Germinal center (tissue), 1 donor: ENCODE data around the gene NME1.
"Not testable (repeated sequence)": the region's sequence is repeated elsewhere in the genome, so short reads cannot be mapped to it uniquely, and the experiment has no call there.

ENCODE experiments used
- DNase-seq: peaks from one replicate; pipeline ENCODE4 v3.0.0; 2012; ENCODE audit warnings: mixed read lengths, low spot score

The NME1 gene

GRCh38 chr17:51153210-51154072 is at the start of gene NME1:
Gene NME1, plus strand, starts transcription at chr17:51153559. Its CDS starts 2,096 bp downstream, at chr17:51155655.
- peak; percentile 94 for DNase-seq

DNA sequence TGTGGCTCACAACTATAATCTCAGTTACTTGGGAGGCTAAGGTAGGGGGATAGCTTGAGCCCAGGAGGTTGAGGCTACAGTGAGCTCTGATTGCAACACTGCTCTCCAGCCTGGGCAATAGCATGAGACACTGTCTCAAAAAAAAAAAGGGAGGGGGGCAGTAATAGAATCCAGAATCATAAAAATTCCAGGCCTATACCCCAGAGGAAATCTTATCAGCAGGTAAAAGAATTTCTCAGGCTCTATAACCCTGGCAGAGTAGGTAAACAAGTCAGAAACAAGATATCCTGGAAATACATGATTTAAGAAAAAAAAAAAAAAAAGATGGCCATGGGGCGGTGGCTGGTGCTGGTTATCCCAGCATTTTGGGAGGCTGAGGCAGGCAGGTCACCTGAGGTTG is 45.6 kb upstream of the NME1 start:
- no peak for DNase-seq

DNA sequence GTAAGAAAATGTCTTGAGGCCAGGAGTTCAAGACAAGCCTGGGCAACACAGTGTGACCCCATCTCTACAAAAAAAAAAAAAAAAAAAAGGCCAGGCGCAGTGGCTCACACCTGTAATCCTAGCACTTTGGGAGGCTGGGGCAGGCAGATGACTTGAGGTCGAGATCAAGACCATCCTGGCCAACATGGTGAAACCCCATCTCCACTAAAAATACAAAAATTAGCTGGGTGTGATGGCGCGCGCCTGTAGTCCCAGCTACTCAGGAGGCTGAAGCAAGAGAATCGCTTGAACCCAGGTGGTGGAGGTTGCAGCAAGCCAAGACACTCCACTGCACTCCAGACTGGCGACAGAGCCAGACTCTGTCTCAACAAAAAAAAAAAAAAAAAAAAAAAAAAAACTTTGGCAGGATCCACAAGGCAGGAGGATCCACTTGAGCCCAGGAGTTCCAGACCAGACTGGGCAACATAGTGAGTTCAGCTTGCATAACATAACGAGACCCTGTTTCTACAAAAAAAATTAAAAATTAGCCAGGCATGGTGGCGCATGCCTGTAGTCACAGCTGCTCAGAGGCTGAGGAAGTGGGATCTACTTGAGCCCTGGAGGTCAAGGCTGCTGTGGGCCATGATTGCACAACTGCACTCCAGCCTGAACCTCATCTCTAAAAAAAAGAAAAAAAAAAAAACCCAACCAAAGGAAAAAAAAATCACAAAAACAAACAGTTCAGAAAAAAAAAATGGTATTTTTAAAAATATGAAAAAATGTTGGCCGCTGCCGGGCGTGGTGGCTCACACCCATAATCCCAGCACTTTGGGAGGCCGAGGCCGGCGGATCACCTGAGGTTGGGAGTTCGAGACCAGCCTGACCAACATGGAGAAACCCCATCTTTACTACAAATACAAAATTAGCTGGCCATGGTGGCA is 40.8 kb upstream of the NME1 start:
- DNase-seq, result not testable (repeated sequence)

DNA sequence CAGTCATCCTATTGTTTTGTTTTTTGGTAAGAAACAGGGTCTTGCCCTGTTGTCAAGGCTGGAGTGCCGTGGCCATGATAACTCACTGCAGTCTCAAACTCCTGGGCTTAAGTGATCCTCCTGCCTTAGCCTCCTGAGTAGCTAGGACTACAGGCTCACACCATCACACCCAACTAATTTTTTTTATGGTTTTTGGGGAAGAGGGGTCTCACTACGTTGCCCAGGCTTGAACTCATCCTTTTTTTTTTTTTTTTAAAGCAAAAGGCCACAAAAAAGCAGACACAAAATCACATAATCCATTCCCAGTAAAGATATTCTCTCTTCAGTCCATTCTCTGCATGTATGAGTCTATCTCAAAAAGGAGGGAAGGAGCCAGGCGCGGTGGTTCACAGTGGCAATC is 38.2 kb upstream of the NME1 start:
- no peak for DNase-seq

DNA sequence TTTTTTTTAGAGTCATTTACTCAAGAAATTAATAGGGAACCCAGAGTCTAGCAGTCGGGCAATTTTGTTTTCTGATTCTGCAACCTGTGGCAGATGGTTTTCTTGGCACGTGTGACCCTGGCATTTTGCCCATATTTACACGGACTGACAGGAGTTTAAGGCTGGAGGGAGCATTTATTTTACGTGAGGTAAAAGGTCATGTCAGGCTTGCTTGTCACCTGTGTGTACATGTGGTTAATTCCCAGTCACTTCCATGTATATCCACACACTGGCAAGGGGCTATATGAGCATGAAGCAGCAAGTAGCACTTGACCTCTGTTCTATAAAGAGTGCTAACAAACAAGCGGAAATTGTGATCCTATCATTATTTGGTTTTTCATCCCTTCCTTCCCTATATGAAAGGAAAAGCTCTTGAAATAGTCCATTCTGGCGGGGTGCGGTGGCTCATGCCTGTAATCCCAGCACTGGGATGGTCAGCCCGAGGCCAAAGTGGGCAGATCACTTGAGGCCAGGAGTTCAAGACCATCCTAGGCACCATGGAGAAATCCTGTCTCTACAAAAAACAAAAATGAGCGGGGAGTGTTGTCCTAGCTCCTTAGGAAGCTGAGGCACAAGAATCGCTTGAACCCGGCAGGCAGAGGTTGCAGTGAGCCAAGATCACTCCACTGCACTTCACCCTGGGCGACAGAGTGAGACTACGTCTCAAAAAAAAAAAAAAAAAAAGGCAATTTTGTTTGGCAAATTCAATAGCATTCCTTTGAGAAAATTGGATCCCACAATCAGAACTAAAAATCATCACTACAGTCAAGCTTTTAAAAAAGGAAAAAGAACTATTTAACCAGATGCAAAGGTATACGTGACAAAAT is 34.8 kb upstream of the NME1 start:
- no peak for DNase-seq

DNA sequence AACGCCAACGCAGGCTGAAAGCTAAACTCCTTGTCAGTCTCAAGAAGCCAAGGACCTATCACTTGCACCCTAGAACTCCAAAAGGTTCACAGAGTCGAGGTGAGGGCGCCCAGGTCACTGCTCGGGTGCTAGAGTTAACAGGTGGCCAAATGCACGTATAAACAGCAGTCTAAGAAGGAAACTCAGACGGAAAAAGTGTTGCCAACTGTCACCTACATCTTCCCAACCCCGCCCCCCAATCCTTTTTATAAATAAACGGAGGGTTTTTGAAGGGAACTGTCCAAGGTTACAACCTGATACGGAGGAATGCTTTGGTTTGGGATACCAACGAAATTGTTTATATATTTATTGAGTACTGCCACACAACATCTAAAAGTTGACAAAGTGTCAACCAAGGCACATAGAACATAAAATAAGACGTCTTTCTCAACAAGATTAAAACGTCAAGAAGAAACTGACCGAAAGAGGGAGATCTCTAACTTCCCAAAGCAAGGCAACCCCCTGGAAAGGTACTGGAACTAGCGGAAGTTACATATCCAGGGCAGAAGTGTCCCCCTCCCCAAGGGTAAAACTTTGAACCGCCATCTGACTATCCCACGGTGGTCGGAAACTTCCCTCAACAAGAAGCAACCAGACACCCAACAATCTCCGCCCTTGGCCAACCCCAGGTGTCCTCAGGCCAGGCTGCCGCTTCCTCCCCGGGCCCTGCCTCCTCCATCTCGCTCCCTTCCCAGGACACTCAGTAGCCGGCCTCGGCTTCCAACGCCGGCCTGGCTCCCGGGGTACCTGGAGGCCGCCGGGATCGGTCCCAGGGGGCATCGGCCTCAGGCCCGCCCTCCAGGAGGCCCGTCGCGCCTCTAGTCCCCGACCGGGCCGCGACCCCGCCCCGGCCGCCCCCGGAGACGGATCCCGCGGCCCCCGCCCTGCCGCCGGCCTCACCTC is 33.7 kb upstream of the NME1 start:
- peak; percentile 52 for DNase-seq

DNA sequence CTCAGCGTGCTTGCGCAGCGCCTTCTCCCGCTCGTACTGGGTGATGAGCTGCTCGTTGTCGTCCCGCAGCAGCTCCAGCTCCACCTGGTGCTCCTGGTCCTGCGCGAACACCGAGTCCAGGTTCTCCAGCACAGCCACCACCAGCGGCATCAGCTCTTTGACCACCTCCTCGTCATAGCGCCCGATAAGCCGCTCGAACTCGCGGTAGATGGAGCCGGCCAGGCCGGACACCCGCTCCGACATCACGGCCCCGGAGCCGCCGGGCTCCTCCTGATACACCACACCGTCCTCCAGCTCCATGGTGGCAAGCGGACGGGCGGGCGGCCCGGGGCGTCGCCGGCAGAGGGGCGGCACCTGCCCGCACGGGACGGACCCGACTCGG is 33.0 kb upstream of the NME1 start:
- DNase-seq, result peak; percentile 61

- DNase-seq, result peak; percentile 98
Observed at GRCh38 chr17:51120739-51121619, 32.4 kb upstream of the NME1 start, which contains the start of gene SPAG9. Gene SPAG9, minus strand, starts transcription at chr17:51120868. Its CDS starts 212 bp downstream, at chr17:51120656.

DNA sequence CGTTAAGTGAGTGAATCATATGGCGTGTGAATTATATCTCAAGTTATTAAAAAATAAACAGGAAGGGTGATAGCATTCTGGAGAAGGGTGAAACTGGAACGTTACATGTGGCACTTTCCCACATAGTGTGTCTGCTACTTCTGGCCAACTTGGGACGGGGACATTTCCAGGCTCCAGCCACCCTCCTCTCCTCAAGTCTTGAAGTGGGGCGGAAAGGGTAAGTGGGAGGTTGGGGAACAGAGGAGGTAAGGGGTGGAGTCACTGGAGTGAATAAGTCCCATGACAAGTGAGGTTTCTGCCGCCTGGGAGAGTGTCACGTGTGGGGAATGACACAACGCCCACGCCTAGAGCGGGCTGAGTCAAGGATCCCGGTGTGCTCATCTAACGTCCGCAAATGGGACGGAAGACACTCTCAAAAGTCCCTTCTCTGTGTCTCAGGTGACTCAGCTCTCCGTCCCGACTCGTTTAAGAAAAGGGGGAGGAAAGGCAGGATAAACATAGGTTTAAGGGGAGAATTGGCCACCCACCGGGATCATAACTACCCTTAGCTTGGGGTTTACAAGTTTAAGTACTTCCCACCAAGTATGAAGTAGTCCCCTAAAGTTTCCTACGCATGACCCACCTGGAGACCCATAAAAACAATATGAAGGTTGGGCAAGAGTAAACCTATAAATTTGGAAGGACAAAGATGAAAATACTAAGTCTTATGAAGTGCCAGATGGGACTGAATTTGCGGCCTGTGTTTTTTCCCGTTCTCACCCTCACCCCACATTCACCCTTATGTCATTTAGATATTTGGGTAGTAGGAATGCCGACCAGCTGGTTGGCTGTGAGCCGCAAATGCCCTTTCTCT is 31.5 kb upstream of the NME1 start:
- peak; percentile 66 for DNase-seq

GRCh38 chr17:51122473-51123115 is 30.8 kb upstream of the NME1 start:
- DNase-seq, result not testable (repeated sequence)

DNA sequence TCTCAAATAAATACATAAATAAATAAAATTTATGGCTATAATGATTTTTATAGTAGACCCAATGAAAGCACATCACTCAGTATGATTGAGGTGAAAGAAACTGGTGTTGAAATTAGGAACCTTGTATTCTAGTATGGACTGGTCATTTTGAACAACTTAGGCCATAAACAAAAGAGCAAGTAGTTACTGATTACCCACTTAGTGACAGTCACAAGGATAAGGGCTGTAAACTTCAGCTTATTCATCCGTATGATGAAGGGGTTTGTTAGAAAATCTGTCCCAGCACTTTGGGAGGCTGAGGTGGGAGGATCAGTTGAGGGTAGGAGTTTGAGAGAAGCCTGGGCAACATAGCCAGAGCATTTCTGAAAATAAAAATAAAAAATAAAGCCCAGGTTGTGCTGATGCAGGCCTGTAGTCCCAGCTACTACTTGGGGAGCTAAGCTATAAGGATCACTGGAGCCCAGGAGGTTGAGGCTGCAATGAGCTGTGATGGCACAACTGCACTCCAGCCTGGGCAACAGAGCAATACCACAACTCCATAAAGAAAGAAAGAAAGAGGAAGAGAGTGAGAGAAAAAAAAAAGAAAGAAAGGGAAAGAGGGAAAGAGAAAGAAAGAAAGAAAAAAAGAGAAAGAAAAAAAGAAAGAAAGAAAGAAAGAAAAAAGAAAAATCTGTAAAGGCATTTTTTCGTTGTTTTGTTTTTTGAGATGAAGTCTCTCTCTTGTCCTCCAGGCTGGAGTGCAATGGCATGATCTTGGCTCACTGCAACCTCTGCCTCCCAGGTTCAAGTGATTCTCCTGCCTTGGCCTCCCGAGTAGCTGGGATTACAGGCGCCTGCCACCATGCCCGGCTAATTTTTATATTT is 28.5 kb upstream of the NME1 start:
- DNase-seq, result no peak

DNA sequence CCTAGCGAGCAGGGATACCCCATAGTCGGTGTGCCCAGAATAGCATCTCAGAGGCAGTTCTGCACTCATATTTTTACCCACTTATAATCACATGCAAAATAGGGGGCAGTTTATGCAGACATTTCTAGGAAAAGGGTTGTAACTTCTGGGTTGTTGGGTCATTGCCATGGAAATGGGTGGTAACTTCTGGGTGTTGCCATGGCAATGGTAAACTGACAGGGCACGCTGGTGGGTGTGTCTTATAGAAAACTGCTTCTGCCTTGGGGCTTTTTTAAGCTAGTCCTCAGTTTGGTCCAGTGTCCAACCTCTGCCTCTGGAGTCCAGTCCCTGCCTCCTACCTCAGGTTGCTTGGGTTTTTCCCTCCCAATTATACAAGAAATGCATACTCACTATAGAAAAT is 25.3 kb upstream of the NME1 start:
- DNase-seq, result no peak

DNA sequence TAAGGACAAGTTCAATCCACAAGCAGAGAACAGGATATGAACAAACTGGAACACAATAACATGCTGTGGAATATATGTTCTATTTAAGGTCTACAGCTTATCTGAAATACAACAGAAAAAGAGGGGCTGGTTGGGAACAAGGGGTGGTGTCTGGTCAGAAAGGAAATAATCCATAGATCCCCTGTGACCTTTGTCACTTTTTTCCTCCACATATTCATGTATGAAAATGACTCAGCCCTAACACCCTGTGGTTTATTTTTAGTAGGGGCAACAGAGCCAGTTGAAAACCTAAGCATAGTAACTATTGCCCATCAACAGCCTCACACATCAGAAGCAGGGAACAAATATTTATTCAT is 20.4 kb upstream of the NME1 start:
- DNase-seq, result no peak

GRCh38 chr17:51133365-51133764 is 20.0 kb upstream of the NME1 start:
- DNase-seq, result no peak

DNA sequence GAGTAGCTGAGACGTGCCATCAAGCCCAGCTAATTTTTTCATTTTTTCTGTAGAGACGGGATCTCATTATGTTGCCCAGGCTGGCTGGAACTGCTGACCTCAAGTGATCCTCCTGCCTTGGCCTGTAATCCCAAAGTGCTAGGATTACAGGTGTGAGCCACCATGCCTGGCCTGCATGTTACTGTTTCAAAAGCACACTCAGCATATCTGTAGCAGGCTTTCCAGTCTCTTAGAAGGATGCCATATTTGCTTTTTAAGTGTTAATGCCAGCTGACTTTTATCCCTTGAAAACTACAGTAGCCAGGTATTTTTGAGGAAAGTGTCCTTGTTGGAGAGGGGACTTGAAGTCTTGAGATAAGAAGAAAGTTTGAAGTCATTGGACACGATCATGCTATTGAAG is 17.4 kb upstream of the NME1 start:
- DNase-seq, result no peak

DNA sequence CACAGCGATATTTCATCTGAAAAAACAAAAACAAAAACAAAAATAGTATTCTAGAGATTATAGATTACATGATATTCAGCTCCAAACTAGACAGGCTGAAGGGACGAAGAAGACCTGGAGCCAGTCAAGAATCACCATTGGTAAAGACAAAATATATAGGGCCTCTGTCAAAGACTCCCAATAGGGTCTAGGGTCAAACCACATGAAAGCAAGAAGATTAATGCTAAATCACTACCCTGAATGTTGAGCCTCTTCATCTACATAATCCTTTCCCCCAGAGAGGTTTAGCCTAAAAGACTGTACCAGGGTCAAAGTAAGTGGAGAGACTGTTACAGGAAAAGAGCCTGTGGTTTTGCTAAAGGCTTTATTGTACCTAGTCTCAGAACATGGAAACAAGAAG is 10.8 kb upstream of the NME1 start:
- DNase-seq, result no peak

DNA sequence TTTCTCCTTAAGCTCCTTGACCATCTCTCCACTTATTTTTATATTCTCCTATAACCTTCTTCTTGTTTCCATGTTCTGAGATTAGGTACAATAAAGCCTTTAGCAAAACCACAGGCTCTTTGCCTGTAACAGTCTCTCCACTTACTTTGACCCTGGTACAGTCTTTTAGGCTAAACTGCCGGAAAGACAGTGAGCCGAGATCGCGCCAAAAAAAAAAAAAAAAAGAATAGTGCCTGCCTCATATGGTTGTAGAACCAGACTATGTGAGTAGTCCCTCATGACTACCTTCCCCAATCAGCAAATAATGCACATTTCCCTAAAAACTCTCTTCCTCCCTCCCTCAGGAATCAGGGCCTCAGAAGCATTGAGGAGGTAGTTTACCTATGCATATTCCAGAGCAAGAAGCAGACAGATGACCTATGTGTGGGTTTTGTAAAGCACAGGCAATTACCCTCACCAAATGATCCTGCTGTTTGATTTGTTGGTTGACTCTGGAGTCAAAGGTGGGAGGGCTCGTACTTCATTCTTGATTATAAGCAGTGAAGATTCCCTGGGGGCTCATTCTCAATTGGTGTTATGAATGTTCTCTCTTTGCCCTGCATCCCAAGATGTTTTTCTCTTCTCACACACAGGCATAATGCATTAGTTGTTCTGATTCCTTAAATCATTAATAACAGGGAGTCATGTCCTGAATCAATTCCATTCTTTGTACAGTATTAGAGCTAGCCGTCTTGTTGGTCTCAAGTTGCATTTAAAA is 8.9 kb upstream of the NME1 start:
- no peak for DNase-seq
